GM19193 (cell line): ENCODE measurements around the gene AQP12B.

Experiments used
- POLR2A ChIP-seq: IDR thresholded peaks from 4 replicates; pipeline ENCODE4 v1.6.1; 2011; ENCODE audit not compliant: insufficient read depth, insufficient read length; ENCODE audit errors: extremely low read depth

The AQP12B gene

DNA sequence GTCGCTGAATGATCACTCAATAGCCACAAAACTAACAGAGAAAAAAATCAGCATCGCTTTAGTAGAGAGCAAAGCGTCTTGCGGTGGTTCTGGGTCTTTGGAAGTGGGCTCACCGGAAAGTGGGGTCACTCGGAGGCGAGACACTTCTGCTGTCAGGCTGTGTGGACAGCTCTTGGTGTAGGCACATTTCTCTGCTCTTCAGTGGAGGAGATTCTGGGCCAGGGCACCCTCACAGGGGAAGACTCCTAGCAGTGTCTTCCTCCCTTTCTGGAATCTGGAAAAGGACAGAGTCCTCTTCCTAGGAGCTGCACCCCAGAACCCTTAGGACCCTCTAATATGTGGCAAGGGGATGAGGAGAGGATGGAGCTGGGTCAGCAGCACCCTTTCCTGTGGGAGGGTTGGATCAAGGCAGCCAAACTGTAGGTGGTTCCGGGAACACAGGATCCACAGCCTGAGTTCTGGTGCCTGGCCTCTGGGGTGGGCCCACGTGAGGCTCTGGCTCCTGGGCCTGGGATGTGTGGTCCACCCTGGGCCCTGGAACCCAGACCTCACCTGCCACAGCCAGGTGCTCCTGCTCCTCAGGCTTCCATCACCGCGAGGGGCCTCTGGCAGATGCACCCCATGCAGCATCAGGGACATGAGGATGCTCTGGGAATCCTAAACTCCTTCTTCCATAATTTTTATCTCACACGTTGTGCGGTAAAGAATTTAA is 32.3 kb downstream of the AQP12B start:
- TF ChIP-seq POLR2A = no peak

DNA sequence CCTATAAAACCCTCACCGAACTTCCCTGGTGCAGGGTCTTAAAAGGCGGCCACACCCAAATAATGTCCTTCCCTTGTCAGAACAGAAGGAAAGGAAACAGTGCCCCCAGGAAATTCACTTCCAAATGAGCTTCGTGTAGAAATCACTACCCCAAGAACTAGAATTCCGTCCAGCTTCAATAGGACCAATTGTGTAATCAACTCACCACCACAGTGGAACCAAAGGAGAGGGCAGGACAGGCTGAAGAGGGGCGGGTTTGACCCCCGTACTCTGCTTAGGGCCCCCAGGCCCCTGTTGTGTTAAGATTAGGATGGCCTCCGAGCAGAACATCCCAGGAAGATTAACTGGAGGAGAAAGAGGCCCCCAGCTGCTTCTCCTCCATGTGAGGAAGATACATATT is 33.4 kb downstream of the AQP12B start:
- no peak for TF ChIP-seq POLR2A

DNA sequence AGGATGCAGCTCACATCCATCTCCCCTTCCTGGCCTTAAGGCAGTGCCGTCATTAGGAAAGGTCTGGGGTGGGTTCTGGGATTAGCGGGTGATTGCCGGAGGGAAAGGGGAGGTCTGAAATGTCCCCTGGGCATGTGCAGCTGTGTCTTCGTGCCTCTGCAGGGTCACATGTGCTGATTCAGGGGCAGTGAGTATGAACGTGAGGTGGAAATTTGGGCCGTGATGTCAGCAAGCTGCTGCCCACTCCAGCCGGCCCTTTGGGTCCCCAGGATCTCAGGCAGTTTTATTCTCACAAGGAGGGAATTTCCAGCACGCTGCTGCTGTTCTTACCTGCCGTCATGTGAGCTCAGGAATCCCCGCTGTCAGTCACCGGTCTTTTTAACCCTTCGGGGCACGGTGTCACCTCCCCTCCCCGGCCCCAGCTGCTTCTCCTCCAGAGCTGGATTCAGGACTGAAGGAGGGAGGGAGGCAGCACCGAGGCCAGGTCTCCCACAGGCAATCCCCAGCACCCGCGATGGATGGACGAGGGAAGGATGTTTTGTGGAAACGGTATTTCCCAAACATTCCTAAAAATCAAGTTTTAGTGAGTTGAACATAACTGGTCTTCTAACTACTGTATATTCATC is 33.9 kb downstream of the AQP12B start:
- TF ChIP-seq POLR2A = no peak

DNA sequence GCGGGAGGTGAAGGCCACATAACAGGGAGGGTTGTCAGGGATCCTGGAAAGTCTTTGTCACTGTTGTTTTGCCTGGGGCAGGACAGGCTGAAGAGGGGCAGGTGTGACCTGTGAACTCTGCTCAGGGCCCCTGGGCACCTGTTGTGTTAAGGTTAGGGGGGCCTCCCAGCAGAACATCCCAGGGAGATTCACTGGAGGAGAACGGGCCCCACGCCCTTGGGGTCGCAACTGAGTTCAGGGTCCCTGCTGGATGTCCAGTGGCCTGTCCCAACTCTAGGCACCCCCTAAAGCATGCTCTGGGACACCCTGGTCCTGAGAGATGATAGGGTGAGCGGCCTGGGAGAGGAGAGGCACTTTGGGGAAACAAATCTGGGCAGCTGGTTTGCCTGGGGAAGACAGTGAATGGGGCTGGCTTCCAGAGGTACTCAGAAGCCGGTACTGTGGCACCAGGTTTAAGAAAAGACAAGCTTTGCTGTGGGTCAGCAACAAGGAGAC is 34.5 kb downstream of the AQP12B start:
- TF ChIP-seq POLR2A = no peak

DNA sequence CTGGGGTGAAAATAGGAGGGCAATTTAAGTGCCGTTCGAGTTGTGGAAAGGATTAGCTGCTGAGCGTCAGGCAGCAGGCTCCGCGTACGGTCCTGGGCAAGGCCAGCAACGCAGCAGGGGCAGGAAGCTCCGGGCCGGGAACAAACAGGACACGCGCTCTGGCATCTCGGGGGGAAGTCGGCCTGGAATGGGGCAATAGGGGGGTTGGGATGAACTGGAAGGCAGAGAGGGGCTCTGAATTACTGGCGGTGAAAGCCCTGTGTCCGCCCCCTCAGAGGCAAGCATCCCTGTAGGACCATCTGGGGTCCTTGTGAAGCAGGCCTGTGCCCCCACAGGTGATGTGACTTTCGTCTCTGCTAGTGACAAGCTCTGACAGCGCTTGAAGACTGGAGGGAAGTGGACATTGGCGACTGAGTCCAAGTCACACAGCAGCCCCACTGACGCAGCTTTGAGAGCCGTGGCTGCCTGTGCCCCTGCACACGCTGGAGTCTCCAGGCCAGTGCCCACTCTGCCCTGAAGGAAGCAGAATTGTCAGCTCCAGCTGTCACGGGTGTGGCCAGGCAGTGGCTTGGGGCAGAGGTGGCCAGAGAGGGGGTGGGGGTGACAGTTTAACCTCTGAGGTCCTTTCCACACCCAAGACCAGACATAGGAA is 35.1 kb downstream of the AQP12B start:
- no peak for TF ChIP-seq POLR2A

DNA sequence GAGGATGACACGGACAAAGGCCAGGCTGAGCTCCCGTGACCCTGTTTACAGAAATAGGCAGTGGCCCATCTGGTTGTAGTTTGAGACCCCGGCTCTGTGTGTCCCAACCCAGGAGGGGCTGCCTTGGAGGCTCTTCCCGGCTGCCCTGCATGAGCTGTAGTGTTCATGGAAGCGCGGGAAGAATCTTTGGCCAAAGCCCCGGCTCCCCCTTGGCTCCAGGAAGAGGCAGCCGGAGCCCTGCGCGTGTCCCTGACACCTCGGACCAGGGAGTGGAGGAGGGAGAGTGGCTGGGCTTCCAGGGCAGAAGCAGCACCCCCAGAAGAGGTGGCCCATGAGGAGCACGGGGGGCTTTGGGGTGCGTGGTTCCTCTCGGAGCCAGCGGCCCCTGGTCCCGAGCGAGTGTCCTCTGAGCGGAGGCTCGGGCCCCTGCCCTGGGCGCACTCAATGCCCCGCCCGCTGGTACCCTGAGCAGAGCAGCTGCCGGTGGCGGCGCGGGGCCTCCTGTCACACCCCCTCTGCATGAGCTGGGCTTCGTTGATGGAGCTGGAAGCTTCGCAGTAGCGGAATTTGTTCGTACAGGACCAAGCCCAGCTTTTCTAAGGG is 35.7 kb downstream of the AQP12B start:
- no peak for TF ChIP-seq POLR2A

DNA sequence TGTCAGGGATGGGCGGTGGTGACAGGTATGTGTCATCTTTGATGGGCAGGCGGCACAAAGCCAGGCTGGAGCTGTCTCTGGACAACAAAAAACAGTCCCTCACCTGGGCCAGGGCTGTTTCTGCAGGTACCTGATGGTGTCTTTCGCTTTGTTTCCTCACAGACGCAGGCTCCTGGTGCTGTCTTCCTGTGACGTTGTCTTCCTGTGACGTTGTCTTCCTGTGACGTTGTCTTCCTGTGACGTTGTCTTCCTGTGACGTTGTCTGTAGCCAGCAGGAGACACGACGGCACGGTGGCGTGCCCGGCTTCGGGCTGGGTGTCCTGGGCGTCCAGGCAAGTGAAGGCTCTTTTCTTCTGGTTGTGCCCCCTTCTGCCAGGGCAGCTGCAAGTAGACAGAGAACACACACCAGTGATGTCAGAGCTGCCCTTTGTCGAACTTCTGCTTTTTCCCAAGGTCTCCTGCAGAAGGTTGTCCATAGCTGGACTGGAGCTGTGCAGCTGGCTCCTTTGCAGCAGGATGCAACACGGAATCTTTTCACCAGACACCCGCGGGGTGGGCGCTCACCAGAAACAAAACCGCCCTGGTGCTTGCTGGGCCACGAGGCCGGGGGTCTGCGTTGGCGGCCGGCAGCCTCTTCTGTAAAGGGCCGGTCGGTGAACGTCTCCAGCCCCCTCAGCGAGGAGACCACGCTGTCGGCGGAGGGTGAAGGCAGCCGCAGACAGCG is 36.3 kb downstream of the AQP12B start:
- TF ChIP-seq POLR2A = no peak

DNA sequence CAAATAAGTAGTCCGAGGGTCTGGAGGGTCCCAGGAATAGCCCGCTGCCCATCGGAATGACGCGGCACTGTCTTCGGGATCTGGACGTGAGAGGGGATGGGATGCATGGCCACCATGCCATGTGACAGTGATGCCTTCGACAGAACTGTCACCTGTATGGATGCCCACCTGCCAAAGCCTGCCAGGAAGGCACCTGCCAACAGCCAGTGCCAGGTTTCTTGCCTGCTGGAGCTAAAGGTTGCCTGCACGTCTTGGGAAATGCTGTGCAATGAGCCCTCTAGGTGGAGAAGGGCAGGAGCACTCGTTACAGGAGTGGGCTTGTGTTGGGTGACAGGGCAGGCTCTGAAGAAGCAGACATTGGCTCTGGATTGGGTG is 36.9 kb downstream of the AQP12B start:
- no peak for TF ChIP-seq POLR2A

DNA sequence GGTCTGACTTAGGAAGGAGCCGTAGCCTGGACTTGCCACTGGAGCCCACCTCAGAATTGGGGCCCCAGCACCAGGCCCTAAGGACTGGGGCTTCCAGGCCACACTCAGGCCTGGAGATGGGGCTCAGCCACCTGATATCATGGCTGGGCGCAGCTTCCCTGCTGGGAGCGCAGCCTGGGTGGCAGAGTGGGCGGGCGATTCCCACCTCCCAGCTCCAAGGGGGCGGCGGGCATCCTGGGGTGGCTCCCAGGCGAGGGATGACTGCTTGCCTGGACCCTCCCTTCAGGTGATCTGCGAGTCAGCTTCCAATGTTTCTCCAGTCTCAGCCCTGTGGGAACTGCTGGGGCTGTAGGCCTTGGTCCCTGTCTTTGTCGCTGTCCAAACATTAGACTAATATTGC is 37.3 kb downstream of the AQP12B start:
- no peak for TF ChIP-seq POLR2A

DNA sequence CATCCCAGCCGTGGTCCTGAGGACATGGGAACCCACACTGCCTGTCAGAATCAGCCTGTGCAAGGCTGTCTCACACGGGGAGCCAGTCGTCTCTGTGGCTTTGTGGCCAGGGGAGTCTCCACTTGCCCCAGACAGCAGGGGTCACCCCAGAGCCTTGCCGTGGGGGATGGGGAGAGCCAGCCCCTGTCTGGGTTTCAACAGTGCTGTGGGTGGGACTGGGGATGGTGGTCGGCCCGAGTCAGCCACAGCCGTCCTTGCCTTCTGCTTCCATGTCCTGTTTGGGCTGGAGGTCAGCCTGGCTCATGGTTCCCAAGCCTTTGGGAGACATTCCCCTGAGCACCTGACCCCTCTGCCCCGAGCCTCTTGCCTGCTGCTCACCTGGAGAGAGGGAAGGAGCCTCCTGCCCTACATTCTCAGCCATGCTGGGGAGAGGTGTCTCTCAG is 37.8 kb downstream of the AQP12B start:
- no peak for TF ChIP-seq POLR2A

DNA sequence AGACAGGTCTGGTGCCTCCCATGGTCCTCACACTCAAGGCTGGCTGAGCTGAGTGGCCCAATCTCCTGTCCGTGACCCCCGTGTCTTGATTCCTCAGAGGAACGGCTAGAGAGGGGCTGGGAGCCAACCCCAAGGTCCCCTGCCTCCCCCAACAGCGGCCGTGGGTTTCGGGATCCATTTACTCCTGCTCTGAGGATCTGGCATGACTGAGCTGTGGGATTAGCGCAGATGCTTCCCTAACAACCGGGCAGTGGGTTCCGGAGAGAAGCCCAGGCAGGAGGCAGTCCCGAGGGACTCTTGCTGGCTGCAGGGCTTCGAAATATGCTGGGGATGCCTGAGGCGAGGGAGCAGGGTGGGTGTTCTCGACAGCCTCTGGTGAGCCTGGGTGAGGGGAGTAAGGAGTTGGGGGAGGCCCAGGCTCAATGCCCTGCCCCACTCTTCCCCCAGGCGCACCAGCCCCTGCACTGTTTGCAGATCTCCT is 38.5 kb downstream of the AQP12B start:
- TF ChIP-seq POLR2A = no peak

DNA sequence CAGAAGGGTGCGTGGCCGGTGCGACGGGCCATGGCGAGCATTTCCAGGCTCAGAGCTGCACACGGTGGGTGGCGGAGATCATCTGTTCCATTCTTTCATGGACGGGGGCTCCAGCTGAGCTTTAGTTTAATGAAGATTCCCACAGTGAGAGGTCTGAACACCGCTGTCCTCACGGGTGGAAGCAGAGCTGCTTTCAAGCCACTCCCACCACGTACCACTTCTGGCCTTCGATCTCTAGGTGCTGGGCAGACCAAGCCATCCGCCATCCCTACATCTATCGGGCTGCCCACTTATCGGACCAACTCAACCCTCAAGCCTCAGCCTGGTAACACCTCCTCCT is 38.9 kb downstream of the AQP12B start:
- TF ChIP-seq POLR2A = no peak

DNA sequence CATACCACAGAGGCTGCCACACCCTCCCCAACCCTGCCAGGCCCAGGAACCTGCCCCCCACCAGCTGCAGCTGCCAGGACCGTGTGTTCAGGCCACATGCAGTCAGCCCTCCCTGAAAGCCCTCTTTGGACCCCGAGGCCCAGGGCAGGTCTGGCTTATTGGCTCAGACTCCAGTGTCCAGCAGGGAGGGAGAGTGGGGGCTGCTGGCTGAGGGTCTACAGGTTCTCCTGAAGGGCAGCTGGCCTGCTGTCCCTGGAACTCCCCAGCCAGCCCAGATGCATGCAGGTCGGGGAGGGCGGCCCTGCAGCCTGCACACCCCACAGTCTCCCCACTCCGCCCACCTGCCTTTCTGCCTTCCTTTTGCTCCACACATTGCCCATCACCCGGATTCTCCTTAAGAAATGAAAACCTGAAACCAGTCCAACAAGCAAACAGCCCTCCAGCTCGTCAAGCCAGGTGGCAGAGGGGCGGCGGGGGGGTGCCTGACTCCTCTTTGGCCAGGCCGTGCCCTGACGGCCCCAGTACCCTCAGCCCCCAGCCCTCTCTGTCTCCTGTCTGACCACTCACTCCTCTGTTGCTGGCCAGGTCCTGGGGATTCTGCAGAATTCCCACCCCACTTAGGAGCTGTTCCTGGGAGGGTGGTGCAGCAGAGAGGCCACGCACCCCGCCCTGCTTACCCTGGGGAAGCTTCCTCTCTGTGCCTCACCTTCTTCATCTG is 39.4 kb downstream of the AQP12B start:
- no peak for TF ChIP-seq POLR2A

DNA sequence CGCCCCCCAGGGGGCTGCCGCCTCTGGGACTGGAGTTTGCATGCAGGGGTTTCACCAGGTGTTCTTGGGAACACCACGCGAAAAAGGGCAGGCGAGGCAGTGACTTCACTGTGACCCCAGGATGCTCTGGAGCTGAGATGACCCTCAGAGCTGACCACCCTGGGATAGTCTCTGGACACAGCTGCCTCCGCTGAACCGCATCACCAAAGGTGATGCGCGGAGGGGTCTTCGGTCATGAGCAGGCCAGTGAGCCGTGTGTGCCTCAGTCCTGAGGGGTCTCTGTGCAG is 39.9 kb downstream of the AQP12B start:
- no peak for TF ChIP-seq POLR2A

DNA sequence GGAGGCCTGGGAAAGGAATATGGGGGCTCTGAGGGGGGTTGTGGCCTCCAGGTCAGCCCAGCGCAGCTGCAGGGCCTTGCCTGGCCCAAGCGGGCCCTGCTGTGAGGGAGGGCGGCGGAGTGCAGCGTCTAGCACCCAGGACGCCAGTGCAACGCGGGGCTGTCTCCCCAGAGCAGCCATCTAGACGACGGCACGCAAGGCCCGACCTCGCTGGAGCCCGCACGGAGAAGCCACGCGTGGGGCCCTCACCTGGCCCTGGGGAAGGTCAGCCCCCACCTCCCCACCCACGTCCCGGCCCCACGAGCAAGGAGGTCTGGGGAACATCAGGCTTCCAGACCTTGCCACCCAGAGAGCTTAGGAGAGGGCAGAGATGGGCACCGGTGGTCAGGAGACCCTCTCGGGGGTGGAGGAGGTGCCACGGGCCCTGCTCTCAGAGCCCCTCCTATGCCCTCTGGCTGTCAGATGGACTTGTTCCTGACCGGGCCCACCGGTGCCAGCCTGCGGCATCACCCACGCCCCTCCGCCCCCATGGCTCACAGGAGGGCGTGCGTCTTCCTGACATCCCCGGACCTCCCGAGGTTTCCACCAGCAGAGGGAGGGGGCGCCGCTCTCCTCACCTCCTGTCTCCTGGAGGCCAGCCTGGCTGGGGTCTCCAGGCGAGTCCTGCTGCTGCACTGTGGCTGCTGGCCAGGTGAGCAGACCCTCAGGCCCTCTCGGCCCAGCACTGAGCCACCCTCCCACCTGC is 40.5 kb downstream of the AQP12B start:
- TF ChIP-seq POLR2A = no peak

DNA sequence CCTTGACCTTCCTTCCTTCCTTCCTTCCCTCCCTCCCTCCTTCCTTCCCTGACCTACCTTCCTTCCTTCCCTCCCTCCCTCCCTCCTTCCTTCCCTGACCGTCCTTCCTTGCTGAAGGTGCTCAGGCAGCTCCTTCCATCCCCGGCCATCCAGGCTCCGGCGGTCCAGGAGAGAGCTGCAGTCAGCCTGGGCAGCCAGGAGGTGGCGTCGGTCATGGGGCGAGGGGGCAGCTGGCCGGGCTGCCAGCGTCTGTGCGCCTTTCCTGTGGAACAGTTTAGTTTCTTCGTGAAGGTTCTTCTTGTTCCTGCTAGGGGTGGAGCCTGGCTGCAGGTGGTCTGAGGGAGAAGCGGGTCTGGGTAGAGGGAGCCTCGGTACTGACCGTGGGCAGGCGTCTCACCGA is 41.7 kb downstream of the AQP12B start:
- TF ChIP-seq POLR2A = no peak
